ENCODE data around the gene OR1J1. TPM values are rescaled to one million over a fixed set of nuclear protein-coding genes. Genes with fewer than 3 reads are reported as not detected.

The OR1J1 gene
- total and polyA plus RNA-seq, 4 donors = not detected

GRCh38 chr9:122519376-122519775 is 41.6 kb upstream of the OR1J1 start:
- peaks cover 0 to 2% (median 0%) of the 10 kb centered on the region in 3 donors for H3K27me3 ChIP-seq (ENCODE audit: control insufficient read depth in 3 of 3, insufficient read depth in 3 of 3, low read length in 2 of 3)
- DNase-seq = no peak
- no peak overlapping the region for H3K27ac ChIP-seq (ENCODE audit: low read depth in 1 of 2, low read length in 1 of 2)
- 88 to 99% methylated on average over 3 of the region's 3 CpGs for WGBS, 2 donors
- H3K4me1 ChIP-seq (ENCODE audit: control insufficient read depth in 5 of 5, insufficient read depth in 5 of 5, low read length in 5 of 5) = no peaks in the 10 kb centered on the region
- no peak for ATAC-seq (ENCODE audit: insufficient read depth, low FRiP score)
- no peaks in the 10 kb centered on the region for H3K36me3 ChIP-seq (ENCODE audit: control insufficient read depth in 4 of 4, insufficient read depth in 4 of 4, low read length in 4 of 4)
- TF ChIP-seq CTCF (IDR thresholded peaks at IDR 0.05; ENCODE audit: control extremely low read depth, extremely low read depth) = no peak
- no peaks in the 10 kb centered on the region for H3K9me3 ChIP-seq (ENCODE audit: control insufficient read depth in 4 of 4, insufficient read depth in 3 of 4, low read length in 3 of 4)
- H3K4me3 ChIP-seq = no peak overlapping the region
- no peak overlapping the region for H3K9ac ChIP-seq (ENCODE audit: insufficient read depth in 1 of 2, low read length in 2 of 2)

- Histone ChIP-seq H3K4me3 (no peak within 1 kb of the TSS), H3K27me3 (ENCODE audit: control insufficient read depth in 3 of 3, insufficient read depth in 3 of 3, low read length in 2 of 3) (peaks cover 0 to 2% (median 0%) of the 10 kb centered on the region in 3 donors), H3K36me3 (ENCODE audit: control insufficient read depth in 4 of 4, insufficient read depth in 4 of 4, low read length in 4 of 4) (no peaks in the 10 kb centered on the region), H3K27ac (ENCODE audit: low read depth in 1 of 2, low read length in 1 of 2) (no peak within 1 kb of the TSS), H3K4me1 (ENCODE audit: control insufficient read depth in 5 of 5, insufficient read depth in 5 of 5, low read length in 5 of 5) (no peaks in the 10 kb centered on the region), H3K9ac (ENCODE audit: insufficient read depth in 1 of 2, low read length in 2 of 2) (no peak within 1 kb of the TSS), H3K9me3 (ENCODE audit: control insufficient read depth in 4 of 4, insufficient read depth in 3 of 4, low read length in 3 of 4) (no peaks in the 10 kb centered on the region)
- ATAC-seq (ENCODE audit: insufficient read depth, low FRiP score) (no peak), DNase-seq (no peak)
- no peak for TF ChIP-seq CTCF (IDR thresholded peaks at IDR 0.05; ENCODE audit: control extremely low read depth, extremely low read depth)
- WGBS, 2 donors = 71 to 83% methylated on average over 4 of the region's 4 CpGs
Measured at GRCh38 chr9:122518841-122519240, 41.1 kb upstream of the OR1J1 start, which contains the start of gene OR1J4. TSS of gene OR1J4 (plus strand) at chr9:122519141. CDS start at chr9:122519141, 0 bp downstream.

GRCh38 chr9:122518226-122518625 is 40.5 kb upstream of the OR1J1 start:
- H3K4me1 ChIP-seq (ENCODE audit: control insufficient read depth in 5 of 5, insufficient read depth in 5 of 5, low read length in 5 of 5) = no peaks in the 10 kb centered on the region
- no peak overlapping the region for H3K27ac ChIP-seq (ENCODE audit: low read depth in 1 of 2, low read length in 1 of 2)
- no peak overlapping the region for H3K4me3 ChIP-seq
- DNase-seq (no peak), ATAC-seq (ENCODE audit: insufficient read depth, low FRiP score) (no peak)
- H3K9me3 ChIP-seq (ENCODE audit: control insufficient read depth in 4 of 4, insufficient read depth in 3 of 4, low read length in 3 of 4) = no peaks in the 10 kb centered on the region
- H3K27me3 ChIP-seq (ENCODE audit: control insufficient read depth in 3 of 3, insufficient read depth in 3 of 3, low read length in 2 of 3) = peaks cover 0 to 2% (median 0%) of the 10 kb centered on the region in 3 donors
- no peak for TF ChIP-seq CTCF (IDR thresholded peaks at IDR 0.05; ENCODE audit: control extremely low read depth, extremely low read depth)
- 55 to 58% methylated on average over 2 of the region's 2 CpGs for WGBS, 2 donors
- no peaks in the 10 kb centered on the region for H3K36me3 ChIP-seq (ENCODE audit: control insufficient read depth in 4 of 4, insufficient read depth in 4 of 4, low read length in 4 of 4)
- no peak overlapping the region for H3K9ac ChIP-seq (ENCODE audit: insufficient read depth in 1 of 2, low read length in 2 of 2)

GRCh38 chr9:122510502-122510901 is 32.8 kb upstream of the OR1J1 start, which contains the start of gene OR1J2:
TSS of gene OR1J2 (plus strand) at chr9:122510802. CDS start at chr9:122510802, 0 bp downstream.
- no peaks in the 10 kb centered on the region for H3K4me1 ChIP-seq (ENCODE audit: control insufficient read depth in 5 of 5, insufficient read depth in 5 of 5, low read length in 5 of 5)
- DNase-seq = no peak
- no peak for TF ChIP-seq CTCF (IDR thresholded peaks at IDR 0.05; ENCODE audit: control extremely low read depth, extremely low read depth)
- no peaks in the 10 kb centered on the region for H3K9me3 ChIP-seq (ENCODE audit: control insufficient read depth in 4 of 4, insufficient read depth in 3 of 4, low read length in 3 of 4)
- 85 to 87% methylated on average over 6 of the region's 6 CpGs for WGBS, 2 donors
- H3K9ac ChIP-seq (ENCODE audit: insufficient read depth in 1 of 2, low read length in 2 of 2) = no peak within 1 kb of the TSS
- H3K4me3 ChIP-seq = no peak within 1 kb of the TSS
- peaks cover 0 to 5% (median 0%) of the 10 kb centered on the region in 3 donors for H3K27me3 ChIP-seq (ENCODE audit: control insufficient read depth in 3 of 3, insufficient read depth in 3 of 3, low read length in 2 of 3)
- H3K27ac ChIP-seq (ENCODE audit: low read depth in 1 of 2, low read length in 1 of 2) = no peak within 1 kb of the TSS
- no peak for ATAC-seq (ENCODE audit: insufficient read depth, low FRiP score)
- H3K36me3 ChIP-seq (ENCODE audit: control insufficient read depth in 4 of 4, insufficient read depth in 4 of 4, low read length in 4 of 4) = no peaks in the 10 kb centered on the region
